ENCODE data around the gene RPS19BP1.

- TF ChIP-seq CTCF (IDR thresholded peaks at IDR 0.05): no peak
- TF ChIP-seq POLR2A (IDR thresholded peaks at IDR 0.05): no peak
These were observed 48.8 kb upstream of the RPS19BP1 start for GRCh38 chr22:39581303-39581702.

Data from heart left ventricle (tissue), 13 donors.